HUDEP-2 (cell line): Measurements from ENCODE around the gene LYZL6.
"Not testable (repeated sequence)": the region's sequence is repeated elsewhere in the genome, so short reads cannot be mapped to it uniquely, and the experiment has no call there.

Experiments
- DNase-seq, 76 experiments: peaks; one replicate each; lab custom pipeline; 2025; ENCODE audit not compliant: unreplicated experiment in 76 of 76; lab: John Stamatoyannopoulos, UW

LYZL6 gene

DNA sequence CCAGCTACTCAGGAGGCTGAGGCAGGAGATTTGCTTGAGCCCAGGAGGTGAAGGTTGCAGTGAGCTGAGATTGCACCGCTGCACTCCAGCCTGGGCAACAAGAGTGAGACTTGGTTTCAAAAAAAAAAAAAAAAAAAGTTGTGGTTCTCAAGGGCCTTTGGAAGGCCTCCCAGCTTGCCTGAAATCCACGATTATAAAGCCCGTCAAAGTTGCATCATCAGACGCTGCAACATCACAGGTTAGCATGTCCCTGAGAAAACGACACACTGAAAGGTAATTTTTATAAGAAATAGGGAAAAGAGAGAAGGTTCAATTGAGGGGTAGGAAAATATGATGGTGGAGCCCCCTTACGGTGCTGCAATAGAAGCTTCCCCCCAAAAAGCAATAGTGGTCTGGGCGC, 4.6 kb upstream of the LYZL6 start:
- no peak for DNase-seq

DNA sequence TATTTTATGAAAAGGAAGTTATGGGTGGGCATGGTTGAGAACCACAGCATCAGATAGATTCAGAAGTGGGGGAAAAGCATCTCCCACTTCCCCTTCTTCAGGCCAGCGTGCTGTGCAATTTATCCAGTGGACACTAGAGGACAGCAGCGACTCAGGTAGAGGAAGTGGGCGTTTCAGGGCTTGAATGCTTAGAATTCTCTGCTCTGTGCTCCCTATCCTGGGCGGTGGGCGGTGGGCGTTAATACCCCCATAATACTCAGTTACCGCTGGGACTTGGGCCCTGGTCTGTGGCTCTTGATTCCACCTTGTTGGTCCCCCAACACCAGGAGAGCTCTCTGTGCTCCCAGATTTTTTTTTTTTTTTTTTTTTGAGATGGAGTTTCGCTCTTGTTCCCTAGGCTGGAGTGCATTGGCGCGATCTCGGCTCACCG, 3.7 kb upstream of the LYZL6 start:
- DNase-seq: peak in 32 of 76 experiments; percentile 2 to 45 (median 16)

DNA sequence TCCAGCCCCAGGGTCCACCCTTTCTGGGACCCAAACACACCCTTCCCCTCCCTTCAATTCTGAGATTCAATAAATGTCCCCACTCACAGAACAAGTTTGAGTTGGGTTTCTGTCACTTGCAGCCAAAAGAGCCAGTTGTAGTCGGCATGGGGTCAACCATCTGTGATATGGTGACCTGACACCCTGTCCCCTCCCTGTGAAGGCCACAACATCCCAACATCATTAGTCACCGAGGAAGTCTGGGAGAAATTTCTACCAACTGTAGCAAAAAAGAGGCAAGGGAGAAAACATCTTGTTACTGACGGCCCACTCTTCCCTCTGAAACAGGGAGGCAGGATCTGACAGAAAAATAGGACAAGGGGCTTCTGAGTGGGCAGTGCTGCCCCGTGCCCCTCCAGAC, 638 bp upstream of the LYZL6 start:
- DNase-seq: no peak

DNA sequence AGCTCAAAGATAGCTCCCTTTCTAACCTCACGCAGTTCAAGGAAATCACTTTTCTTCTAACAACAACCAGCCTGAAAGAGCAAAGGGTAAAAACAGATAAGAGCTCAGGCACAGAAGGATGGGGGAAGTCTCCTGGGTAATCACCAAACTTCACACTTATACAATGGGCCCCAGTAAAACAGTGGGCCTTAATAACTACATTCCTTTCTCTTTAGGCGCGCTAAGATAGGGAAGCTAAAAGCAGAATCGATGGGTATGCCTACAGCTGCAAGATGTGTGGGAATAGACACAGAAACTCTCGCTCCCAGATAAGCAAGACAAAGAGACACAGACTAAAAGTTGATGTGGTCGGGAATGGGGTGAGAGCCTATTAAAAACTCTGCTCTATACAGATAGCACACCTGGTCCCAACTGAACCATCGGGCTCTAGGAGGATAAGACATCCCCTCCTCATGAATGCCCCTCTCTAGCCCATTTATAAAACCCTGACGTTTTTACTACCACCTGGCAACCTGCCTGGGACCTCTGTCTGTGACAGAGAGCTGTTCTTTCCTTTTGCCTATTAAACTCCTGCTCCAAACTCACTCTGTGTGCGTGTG, 826 bp downstream of the LYZL6 start:
- DNase-seq: peak in 2 of 76 experiments; percentile 6

DNA sequence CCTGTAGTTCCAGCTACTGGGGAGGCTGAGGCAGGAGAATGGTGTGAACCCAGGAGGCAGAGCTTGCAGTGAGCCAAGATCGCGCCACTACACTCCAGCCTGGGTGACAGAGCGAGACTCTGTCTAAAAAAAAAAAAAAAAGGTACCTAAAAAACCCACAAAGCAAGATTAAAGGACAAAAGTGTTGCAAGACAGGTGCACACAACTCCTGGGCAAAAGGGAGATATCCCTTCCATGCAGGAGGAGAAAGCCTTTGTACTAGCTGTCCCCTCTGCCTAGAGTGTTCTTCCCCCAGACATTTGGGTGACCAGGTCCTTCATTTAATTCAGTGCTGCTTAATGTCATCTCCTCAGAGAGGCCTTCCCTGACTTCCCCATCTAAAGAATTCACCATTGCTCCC, 5.0 kb downstream of the LYZL6 start:
- DNase-seq: not testable (repeated sequence)

GRCh38 chr17:35936063-35936462, 7.5 kb downstream of the LYZL6 start:
- no peak for DNase-seq

- no peak for DNase-seq
Measured at GRCh38 chr17:35934760-35935159, 8.8 kb downstream of the LYZL6 start.

DNA sequence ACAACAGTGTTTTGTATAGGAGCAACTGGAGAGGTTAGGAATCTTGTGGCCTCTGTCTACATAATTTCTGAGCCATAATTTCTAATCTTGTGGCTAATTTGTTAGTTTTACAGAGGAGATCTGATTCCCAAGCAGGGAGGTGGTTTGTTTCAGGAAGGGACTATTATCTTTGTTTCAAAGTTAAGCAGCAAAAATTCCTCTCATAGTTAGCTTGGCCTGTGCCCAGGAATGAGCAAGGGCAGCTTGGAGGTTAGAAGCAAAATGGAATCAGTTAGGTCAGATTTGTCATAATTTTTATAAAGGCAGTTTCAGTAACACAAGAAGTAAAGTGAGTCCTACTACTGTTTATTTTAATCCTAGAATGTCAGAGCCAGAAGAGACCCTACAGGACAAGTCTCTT, 10.9 kb downstream of the LYZL6 start:
- DNase-seq: no peak

DNA sequence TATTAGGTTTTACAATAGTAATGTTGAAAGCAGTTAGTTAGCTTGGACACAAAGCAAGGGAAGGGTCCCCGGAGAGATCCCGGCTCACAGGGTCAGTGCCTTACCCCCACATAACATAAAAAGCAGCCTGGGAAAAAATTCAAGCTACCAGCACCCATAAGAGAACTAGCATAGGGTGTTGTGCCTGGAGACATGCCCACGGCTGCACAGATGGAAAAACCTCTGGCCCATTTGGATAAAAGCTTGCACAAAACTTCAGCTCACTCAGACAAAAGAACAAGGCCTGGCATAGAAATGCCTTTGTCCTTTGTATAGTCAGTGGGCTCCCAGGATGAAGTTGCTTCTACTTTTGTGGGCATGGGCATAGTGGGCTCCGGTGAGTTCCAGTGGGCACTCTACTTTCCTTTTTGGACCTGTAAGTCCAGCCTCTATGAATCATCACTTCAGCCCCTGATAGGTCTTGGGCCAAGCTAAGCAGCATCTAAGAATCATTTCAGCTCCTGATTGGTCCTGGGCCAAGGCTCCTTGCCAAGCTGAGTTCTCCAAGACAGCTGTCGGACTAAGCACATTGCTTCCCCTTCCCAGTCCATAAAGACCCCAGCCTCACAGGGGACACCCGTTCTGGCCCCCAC, 11.6 kb downstream of the LYZL6 start:
- DNase-seq: no peak

- peak in 73 of 76 experiments; percentile 14 to 90 (median 76) for DNase-seq
Measured at GRCh38 chr17:35930211-35931065, 13.1 kb downstream of the LYZL6 start, which contains the start of gene RDM1. RDM1 (minus strand) TSS chr17:35930773; CDS start chr17:35930727, 46 bp downstream.

GRCh38 chr17:35927714-35928113, 15.8 kb downstream of the LYZL6 start:
- DNase-seq: no peak

DNA sequence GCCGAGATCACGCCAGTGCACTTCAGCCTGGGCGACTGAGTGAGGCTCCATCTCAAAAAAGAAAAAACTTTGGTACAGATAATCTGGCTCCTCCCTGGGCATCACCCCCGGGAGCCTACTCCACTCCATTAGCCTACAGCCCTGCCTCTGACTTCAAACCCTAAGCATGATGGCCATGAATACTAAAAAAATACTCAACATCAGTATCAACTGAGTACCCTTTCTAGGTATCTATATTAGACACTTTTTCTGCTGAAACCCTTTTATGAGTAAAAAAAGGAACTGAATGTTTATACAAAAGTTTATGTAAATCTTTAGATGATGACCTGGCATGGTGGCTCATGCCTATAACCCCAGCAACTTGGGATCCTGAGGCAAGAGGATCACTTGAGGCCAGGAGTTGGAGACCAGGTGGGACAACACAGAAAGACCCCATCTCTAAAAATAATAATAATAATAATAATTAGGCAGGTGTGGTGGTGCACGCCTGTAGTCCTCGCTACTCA, 19.9 kb downstream of the LYZL6 start:
- no peak for DNase-seq

GRCh38 chr17:35920229-35920628, 23.3 kb downstream of the LYZL6 start:
- DNase-seq: no peak

GRCh38 chr17:35918665-35919064, 24.8 kb downstream of the LYZL6 start:
- no peak for DNase-seq

DNA sequence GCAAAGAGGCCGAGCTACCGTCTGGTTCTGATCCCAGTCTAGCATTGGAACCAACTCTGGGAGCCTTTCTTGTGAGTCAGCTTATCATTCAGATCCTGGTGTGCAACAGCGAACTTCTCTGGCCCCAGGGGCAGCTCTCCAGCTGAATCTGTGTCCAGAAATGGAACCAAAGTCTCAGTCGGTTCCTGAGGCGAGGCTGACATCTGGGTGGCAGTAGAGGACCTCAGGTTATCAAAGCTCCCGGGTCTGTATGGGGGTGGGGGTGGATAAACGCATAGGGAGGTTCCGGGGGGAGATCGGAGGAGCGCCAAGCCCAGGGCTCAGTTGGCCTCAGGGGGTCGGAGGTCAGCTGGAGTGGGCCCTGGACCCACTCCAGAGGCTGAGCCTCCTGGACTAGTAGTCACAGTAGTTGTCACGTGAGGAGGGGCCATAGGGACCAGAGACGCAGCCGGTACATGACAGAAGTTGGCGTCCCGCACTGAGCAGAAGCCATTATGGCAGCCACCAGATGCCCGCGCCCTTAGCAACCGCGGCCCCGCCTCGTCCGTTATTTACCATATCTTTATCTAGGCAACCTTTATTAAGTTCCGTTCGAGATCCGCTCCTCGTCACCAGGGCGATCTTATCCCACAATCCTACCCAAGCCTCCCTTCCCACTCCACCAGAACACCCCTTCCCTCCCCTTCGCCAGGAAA, 25.8 kb downstream of the LYZL6 start:
- no peak for DNase-seq

- no peak for DNase-seq
Measured at GRCh38 chr17:35915153-35915964, 28.2 kb downstream of the LYZL6 start.

DNA sequence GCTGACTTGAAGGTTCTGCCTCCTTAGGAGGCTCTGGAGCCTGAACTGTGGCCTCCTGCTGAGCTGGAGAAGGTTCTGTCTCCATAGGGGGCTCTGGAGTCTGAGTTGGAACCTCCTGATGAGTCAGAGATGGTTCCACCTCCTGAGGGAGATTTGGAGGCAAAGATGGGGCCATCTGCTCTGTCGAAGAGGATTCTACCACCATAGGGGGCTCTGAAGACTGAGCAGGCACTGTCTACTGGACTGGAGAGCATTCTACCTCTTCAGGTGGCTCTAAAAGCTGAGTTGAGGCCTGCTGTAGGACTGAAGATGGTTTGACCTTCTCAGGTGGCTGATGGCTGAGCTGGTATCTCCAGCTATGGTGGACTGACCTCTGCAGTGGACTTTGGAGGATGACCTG, 29.2 kb downstream of the LYZL6 start:
- no peak for DNase-seq

- DNase-seq: no peak
Measured at GRCh38 chr17:35913609-35914008, 29.9 kb downstream of the LYZL6 start.

DNA sequence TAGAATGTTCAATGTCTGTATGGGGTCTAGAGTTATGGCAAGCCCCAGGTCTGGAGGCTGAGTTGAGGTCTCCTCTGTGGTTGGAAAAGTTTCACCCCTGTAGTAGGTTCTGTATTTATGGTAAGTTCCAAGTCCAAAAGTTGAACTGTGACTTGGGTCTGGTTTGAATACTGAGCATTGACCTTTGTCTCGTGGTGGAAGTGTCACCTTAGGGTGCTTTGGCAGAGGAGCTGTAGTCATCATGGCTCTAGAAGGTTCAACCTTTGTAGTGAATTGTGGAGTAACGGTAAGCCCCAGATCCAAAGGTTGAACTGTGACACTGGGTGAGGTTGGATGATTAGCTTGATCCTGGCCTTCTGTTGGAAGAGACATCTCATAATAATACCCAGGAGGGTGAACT, 30.6 kb downstream of the LYZL6 start:
- DNase-seq: no peak

GRCh38 chr17:35912339-35912912, 31.1 kb downstream of the LYZL6 start:
- no peak for DNase-seq
